RCC 7860 (cell line): ENCODE data around the gene HNRNPAB.
A peak's percentile ranks its signal among the peaks of the same experiment; 100 is the strongest.
"Not testable (repeated sequence)": the region's sequence is repeated elsewhere in the genome, so short reads cannot be mapped to it uniquely, and the experiment has no call there.

Experiments
- DNase-seq: peaks from one replicate; pipeline ENCODE4 v3.0.0-alpha.2; 2015; ENCODE audit warnings: low spot score
- FAIRE-seq: peaks from 2 replicates; lab custom pipeline; 2012; peaks lifted over from hg19 to GRCh38; lab: Jason Lieb, UNC

Gene HNRNPAB

DNA sequence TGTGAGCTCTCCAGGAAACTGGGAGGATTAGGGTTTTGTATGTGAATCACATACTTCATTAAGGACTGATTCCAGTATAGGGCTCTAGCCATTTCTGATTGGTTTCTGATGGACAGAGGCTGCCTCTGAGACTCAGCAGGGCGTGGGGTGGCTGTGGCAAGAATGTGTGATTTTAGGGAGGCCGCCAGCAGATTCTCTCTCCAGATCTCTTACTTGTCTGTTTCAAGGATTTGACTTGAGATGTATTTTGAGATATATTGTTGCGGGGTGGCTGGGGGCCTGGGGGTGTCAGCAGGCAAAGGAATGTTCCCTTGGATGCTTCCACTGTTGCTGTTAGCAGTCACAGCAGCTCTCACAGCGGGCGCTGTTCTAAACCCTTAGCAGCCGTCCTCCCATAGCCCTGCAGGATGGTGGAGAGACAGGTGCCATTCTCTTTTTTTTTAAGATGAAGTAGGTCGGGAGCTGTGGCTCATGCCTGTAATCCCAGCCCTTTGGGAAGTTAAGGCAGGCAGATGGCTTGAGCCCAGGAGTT, 8.0 kb upstream of the HNRNPAB start:
- FAIRE-seq (no peak), DNase-seq (no peak)

DNA sequence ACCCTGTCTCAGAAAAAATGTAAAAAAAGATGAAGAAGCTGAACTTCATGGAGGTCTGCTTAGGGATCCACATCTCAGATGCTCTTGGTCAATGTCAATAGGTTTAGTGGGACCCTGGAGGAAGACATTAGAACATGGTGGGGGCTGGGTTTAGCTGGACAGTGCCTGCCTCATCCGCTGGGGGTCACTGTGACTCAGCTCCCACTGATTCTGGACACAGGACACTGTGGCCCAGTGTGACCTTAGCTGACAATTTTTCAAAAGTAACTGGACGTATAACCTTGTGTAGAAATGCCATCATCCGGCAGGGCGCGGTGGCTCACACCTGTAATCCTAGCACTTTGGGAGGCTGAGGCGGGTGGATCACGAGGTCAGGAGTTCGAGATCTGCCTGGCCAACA, 7.3 kb upstream of the HNRNPAB start:
- DNase-seq (no peak), FAIRE-seq (no peak)

DNA sequence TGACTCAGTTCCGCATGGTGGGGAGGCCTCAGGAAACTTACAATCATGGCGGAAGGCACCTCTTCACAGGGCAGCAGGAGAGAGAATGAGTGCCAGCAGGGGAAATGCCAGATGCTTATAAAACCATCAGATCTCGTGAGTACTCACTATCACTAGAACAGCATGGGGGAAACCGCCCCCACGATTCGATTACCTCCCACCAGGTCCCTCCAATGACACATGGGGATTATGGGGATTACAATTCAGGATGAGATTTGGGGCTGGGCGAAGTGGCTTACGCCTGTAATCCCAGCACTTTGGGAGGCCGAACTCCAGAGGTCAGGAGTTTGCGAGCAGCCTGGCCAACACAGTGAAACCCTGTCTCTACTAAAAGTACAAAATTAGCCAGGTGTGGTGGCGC, 6.2 kb upstream of the HNRNPAB start:
- FAIRE-seq, DNase-seq: not testable (repeated sequence)

DNA sequence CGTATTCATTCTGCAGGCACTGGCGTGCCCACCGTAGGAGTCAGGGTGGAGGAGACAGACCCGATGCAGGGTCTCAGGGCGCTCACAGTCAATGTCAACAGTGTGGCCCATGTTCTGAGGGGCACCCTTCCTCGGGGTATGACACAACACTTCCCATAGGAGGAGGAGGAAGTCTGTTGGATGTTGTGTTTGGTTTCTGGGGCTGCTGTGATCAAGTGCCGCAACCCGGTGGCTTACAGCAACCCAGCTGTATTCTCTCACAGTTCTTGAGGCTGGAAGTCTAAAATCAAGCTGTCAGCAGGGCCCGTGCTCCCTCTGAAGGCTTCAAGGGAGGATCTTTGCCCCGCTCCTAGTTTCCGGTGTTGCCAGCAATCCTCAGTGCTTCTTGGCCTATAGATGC, 5.6 kb upstream of the HNRNPAB start:
- no peak for DNase-seq
- FAIRE-seq = no peak

DNA sequence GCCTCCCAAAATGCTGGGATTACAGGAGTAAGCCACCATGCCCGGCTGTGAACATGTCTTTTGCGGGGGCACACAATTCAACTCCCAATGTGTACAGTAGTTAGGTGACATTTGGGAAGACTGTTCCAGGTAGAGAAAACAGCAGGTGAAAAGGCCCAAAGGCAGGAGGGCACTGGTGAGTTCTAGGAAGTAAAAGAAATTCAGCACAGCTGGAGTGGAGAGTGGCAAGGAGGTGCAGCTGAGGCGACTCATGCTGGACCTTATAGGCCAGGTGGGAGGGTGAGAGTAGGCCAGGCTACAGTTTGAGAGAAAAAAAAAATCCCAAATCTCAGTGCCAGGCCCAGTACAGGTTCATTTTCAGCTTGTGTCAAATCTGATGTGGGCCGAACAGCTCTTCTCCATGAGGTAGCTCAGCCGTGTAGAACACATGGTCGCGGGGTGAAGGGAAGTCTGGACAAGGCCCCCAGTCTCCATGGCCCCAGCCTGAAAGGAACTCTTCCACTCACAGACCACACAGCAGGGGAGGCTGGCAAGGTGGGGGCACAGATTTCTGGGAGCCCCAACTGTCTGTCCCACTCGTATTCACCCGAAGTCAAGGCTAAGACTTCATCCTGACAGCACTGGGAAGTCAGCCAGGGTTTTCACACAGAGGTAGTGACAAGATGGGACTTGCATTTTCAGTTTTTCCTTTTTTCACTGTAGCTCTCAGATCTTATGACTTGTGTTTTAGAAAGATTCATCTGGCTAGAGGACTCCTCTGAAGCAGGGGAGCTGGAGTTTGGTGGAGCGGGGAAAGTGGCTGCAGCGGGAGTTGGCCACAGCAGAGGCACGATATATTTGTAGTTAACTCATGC, 4.5 kb upstream of the HNRNPAB start:
- DNase-seq = no peak
- no peak for FAIRE-seq

DNA sequence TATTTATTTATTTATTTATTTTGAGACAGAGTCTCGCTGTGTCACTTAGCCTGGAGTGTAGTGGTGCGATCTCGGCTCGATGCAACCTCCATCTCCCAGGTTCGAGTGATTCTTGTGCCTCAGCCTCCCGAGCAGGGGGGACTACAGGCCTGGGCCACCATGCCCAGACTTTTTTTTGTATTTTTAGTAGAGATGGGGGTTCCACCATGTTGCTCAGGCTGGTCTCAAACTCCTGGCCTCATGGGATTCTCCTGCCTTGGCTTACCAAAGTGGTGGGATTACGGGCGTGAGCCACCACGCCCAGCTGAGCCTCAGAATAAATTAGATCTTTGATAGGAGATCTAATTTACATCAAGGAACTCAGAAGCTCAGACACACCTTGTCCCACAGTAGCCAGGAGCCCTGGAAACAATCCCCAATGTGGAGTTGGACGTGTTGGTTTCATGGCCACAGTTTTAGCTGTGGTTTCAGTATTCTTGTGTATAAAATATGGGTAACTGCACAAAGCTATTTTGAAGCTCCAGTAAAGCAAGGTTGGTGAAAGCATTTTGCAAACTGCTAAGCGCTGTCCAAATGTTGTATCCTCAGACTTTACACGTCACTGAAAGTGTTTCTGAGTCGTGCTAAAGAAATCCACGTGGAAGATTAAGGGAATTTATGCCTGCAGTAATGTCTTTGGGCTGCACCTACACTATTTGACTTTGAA, 3.0 kb upstream of the HNRNPAB start:
- no peak for DNase-seq
- no peak for FAIRE-seq

DNA sequence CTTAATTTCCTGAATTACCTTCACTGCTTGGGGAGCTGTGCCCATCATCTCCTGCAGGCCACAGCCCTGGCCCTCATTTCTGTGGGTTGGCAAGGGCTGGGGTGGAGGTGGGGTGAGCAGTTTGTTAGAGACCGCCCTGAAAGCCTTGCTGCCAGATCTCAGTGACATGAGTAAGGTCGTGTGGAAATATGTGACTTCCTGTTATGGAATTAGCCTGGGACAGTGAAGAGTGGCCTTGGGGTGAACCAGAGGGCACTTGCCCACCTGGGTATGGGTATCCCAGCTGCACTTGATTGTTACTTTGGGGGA, 2.5 kb upstream of the HNRNPAB start:
- no peak for FAIRE-seq
- DNase-seq = peak; percentile 39

DNA sequence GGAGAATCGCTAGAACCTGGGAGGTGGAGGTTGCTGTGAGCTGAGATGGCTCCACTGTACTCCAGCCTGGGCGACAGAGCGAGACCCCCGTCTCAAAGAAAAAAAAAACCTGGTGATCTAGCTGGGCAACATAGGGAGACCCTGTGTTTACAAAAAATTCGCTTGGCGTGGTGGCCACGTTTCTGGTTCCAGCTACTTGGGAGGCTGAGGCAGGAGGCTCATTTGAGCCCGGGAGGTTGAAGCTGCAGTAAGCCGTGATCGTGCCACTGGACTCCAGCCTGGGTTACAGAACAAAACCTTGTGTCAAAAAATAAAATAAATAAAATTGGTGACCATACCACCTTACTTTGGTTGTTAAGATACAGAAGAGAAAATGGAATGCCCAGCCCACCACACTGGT, 1.8 kb upstream of the HNRNPAB start:
- DNase-seq (no peak), FAIRE-seq (no peak)

DNA sequence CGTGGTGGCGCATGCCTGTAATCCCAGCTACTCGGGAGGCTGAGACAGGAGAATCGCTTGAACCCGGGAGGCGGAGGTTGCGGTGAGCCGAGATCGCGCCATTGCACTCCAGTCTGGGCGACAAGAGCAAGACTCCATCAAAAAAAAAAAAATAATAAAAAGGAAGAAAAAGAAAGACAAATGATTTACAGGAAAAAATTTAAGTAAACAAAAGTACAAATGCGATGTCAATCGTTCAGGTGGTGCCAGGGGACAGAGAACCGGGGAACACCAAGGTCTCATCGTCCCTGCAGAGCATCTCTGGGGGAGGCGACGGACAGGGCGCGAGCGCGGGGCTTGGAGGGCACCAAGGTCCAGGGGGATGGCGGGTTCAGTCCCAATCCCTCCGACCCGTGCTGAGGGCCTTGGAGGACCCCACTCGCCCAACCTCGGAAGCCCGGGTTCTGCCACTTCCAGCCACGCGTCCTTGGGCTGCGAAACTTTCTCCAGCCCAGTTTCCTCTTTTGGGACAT, 607 bp upstream of the HNRNPAB start:
- no peak for FAIRE-seq

DNA sequence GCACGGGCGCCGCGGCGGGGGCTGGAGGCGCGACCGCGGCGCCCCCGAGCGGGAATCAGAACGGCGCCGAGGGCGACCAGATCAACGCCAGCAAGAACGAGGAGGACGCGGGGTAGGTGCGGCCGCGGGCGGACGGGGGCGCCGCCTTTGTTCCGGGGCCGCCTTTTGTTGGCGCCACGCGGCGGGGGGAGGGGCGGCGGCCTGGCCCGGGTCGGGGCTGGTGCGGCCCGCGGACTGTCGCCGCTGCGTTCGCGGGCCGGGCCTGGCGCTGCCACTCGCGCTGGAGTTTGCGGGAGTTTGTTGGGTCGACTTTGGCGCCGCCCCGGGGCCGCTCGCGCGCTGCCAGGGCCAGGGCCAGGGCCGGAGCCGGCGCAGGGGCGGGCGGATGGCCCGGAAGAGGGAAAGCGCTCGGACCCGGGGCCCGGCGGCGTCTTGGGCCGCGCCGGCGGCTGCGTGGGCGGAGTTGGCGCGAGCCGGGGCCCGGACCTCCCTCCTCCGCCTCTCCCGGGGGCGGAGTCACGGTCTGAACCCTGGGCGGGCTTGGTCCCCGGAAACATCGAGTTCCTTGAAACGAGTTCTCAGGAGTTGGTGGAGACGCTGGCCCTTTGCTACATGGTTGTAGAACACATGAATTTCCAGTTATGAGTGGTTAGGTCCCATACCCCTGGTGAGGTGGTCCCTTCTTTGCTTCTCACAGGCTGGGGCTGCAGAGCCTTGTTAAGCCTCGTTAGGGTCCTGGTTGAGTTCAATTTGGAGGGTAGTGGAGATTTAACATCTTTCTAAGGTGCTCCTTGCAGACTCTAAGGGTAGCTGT, 809 bp downstream of the HNRNPAB start:
- DNase-seq (peak; percentile 31), FAIRE-seq (no peak)

More for the DNA sequence above, 607 bp upstream of the HNRNPAB start:
- DNase-seq = no peak

DNA sequence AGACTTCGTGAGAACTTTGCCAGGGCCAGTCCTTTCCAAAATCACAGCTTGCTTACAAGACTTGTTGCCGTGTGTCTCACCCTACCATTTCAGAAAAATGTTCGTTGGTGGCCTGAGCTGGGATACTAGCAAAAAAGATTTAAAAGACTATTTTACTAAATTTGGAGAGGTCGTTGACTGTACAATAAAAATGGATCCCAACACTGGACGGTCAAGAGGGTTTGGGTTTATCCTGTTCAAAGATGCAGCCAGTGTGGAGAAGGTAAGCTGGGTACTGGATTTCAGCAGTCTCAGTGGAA, 1.4 kb downstream of the HNRNPAB start:
- no peak for FAIRE-seq
- DNase-seq = no peak

DNA sequence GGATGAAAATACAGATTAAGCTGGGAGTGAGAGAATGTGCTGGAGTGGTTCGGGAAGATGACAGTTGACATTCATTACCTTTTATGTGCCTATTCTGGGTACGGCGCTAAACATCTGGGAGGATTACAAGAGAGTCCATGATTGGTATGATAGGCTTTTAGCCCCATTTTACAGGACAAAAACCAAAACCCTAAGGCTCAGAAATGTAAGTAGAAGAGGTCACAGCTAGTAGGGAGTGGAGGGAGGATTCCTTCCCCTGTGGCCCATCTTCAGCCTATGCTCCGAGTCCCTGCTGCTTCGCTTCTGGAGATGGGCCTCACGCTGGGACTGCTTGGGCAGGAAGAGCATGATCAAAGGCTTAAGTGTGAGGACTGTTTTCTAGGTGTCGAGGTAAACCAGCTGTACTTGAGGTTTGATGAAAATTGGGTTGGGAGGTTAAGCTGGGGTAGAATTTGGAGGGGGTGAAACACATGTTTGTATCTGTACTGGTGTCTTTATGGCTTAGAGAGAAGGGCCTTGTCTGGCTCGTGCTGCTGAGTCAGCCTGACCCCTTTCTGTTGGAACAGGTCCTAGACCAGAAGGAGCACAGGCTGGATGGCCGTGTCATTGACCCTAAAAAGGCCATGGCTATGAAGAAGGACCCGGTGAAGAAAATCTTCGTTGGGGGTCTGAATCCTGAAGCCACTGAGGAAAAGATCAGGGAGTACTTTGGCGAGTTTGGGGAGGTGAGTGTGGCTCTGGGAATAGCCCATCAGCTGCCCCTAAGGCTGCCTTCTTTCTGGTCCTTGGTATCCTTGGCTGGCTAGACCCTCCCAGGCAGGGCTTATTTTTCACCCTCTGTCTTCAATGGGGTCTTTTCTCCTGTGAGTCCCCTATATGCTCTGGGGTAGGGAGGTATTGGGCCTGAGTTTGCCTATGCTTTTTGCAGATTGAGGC, 2.1 kb downstream of the HNRNPAB start:
- no peak for DNase-seq
- FAIRE-seq = no peak

DNA sequence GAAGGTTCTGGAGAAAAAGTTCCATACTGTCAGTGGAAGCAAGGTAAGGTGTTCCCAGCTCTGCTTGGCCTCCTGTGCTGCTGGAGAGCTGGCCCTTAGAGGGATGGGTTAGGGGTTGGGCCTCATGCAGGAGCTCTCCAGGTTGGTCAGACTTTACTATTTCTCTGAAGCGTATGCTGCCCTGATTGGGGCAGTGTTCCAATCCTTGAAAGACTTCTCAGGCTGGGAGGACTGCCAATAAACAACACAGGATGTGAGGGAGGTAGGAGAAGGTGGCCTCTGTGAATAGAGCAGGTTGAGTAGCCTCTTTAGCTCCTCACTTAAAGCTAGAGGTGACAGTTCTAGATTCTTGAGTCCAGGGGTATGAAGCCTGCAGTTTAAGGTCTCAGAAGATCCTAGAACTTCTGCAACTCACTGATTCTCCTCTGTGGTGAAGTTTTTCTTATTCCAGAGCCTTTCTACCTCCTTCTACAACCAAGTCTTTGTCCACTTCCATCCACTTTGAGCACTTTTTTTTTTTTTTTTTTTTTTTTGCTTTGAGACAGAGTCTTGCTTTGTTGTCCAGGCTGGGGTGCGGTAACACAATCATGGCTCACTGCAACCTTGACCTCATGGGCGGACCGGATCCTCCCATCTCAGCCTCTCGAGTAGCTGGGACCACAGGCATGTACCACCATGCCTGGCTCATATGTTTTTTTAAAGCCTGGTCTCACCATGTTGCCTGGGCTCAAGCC, 3.0 kb downstream of the HNRNPAB start:
- FAIRE-seq = no peak
- DNase-seq = peak; percentile 39

DNA sequence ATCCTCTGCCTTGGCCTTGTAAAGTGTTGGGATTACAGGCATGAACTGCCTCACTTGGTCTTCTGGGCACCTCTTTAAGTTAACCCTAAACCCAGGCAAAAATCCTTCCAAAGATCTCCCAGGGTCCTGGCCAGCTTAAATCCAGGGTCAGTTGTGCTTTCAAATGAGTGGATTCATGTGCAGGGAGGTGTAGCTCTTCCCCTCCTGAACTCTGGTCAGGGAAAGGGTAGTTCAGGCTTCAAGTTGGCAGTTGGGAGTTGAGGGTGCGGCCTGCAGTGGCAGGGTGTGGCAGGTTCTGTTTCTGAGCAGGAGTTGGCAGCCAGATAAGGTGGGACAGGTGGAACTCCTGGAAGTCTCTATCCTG, 3.6 kb downstream of the HNRNPAB start:
- DNase-seq (no peak), FAIRE-seq (no peak)

DNA sequence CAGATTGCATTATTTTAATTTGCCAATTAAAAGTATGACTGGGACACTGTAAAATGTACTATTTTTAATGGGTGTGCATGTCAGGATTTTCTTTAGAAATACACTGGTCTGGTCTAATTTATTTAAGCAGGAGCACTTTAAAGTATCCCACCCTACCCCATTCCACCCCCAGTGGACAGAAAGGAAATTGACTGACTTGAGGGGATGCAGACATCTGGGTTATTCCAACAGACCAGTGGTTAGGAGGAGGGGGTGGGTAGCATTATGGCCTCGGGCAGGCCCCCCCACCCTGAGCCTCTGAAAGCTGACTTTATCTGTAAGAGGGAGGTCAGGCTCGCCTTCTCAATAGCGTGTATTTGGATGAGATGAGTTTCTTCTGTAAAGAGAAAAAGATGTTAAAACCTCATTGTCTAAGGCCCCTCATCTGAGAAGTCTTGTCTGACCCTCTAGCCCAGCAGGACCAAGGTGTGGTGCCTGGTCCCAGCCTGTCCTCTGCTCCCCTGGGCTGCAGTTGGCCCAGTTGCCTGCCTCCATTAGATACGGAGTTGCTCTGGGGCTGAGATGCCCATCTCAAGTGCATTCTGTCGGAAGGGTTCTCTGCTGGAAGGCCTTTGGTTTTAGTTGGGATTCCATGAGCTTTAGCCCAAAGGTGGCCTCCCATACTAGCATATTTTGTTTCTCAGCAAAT, 4.4 kb downstream of the HNRNPAB start:
- DNase-seq (no peak), FAIRE-seq (no peak)

DNA sequence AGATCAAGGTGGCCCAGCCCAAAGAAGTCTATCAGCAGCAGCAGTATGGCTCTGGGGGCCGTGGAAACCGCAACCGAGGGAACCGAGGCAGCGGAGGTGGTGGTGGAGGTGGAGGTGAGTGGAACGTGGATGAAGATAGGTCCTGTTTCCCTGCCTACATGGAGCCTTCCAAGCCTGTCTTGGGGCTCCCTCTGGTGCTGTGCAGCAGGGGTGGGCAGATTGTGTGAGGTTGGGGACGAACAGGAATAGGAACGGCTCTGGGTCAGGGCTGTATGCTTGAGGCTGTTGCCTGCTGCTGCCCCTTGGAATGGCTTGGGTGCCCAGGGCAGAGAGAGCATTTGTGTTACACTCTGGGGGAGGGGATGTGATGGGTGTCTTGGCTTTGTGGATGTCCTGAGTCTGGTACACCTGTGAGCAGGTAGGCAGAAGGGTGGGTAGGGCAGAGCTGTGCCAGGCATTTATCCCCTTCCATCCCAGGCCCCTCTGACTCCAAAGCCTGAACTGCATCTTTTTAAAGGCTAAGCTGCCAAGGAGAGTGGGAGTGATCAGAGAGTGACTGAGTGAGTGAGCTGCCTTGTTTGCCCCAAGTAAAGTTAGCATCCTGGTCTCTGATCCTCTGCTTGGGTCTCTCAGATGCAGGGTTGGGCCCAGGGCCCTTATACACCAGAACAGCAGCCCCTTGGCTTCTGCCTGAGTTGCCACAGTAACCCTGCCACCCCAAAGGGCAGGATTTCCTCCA, 5.2 kb downstream of the HNRNPAB start:
- FAIRE-seq (no peak), DNase-seq (no peak)

DNA sequence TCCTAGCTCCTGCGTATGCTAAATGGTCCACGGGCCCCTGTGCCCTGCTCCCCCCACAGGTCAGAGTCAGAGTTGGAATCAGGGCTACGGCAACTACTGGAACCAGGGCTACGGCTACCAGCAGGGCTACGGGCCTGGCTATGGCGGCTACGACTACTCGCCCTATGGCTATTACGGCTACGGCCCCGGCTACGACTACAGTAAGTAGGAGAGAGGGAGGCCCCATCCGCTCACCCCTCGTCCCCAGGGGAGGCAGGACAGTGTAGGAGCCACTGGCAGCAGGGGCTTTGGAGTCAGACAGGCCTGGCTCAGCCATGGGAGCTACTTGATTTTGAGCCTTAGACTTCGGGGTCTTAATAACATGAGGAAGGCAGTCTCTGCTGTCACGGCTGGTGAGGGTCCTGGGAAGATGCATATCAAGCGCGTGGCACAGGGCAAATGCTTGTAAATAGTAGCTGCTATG, 5.8 kb downstream of the HNRNPAB start:
- no peak for FAIRE-seq

DNA sequence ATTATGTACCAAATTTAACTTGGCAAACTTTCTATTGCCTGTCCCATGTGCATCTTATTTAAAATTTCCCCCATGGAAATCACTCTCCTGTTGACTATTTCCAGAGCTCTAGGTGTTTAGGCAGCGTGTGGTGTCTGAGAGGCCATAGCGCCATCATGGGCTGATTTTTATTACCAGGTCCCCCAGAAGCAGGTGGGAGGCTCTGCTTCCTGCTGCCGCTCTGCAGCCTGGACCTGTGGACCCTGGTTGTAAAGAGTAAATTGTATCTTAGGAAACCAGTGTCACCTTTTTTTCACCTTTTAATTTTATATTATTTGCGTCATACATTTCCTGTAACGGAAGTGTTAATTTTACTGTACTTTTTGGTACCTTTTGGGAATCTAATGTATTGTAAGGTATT, 6.4 kb downstream of the HNRNPAB start:
- FAIRE-seq (no peak), DNase-seq (no peak)

More for the DNA sequence above, 5.8 kb downstream of the HNRNPAB start:
- DNase-seq = no peak
